ENCODE measurements around the gene NID1. TPM values are rescaled to one million over a fixed set of nuclear protein-coding genes. Genes with fewer than 3 reads are reported as not detected.
"Not testable (repeated sequence)": the region's sequence is repeated elsewhere in the genome, so short reads cannot be mapped to it uniquely, and the experiment has no call there.

Gene NID1
- total RNA-seq, 8 experiments from 2014 or later, result 5.1 to 271 (median 8.9) TPM

GRCh38 chr1:235992868-235993267, 72.0 kb downstream of the NID1 start:
- in situ Hi-C loops (cut with MboI; ENCODE audit: low pct_unique_long_range_greater_than_20kb in 2 of 9, low sequenced_read_pairs in 9 of 9, unreplicated experiment in 9 of 9), result no loop called here
- ATAC-seq (replicated peaks in 6 of 8), result no peak
- Histone ChIP-seq H3K27ac (no peak overlapping the region), H3K4me3 (no peak overlapping the region), H3K4me1 (replicated peaks in 1 of 2) (no peaks in the 10 kb centered on the region)
- 75 to 100% (median 92%) methylated on average over 2 to 6 of the region's 7 CpGs; no CpG with 5 or more reads in 3 of the 10 experiments for WGBS, 10 experiments

- in situ Hi-C loops (cut with MboI; ENCODE audit: low pct_unique_long_range_greater_than_20kb in 2 of 9, low sequenced_read_pairs in 9 of 9, unreplicated experiment in 9 of 9), result no loop called here
- Histone ChIP-seq H3K4me1 (replicated peaks in 1 of 2) (no peaks in the 10 kb centered on the region), H3K4me3 (no peak overlapping the region), H3K27ac (no peak overlapping the region)
- 60 to 100% (median 89%) methylated on average over 1 to 11 of the region's 13 CpGs; no CpG with 5 or more reads in 2 of the 10 experiments for WGBS, 10 experiments
- ATAC-seq (replicated peaks in 6 of 8), result no peak
Observed at GRCh38 chr1:235992346-235992745, 72.5 kb downstream of the NID1 start.

- in situ Hi-C loops (cut with MboI; ENCODE audit: low pct_unique_long_range_greater_than_20kb in 2 of 9, low sequenced_read_pairs in 9 of 9, unreplicated experiment in 9 of 9), result no loop called here
- peak in 2 of 8 experiments; percentile 68 to 82 for ATAC-seq (replicated peaks in 6 of 8)
- Histone ChIP-seq H3K4me1 (replicated peaks in 1 of 2) (no peaks in the 10 kb centered on the region), H3K4me3 (no peak overlapping the region), H3K27ac (no peak overlapping the region)
- 12 to 89% (median 60%) methylated on average over 1 to 3 of the region's 3 CpGs for WGBS, 10 experiments
Observed at GRCh38 chr1:235990330-235990795, 74.5 kb downstream of the NID1 start.

GRCh38 chr1:235989105-235989504, 75.8 kb downstream of the NID1 start:
- Histone ChIP-seq H3K4me1 (replicated peaks in 1 of 2) (no peaks in the 10 kb centered on the region), H3K4me3 (no peak overlapping the region), H3K27ac (no peak overlapping the region)
- no peak for ATAC-seq (replicated peaks in 6 of 8)
- in situ Hi-C loops (cut with MboI; ENCODE audit: low pct_unique_long_range_greater_than_20kb in 2 of 9, low sequenced_read_pairs in 9 of 9, unreplicated experiment in 9 of 9), result no loop called here
- 29 to 100% (median 92%) methylated on average over 1 of the region's 1 CpG; no CpG with 5 or more reads in 3 of the 10 experiments for WGBS, 10 experiments

GRCh38 chr1:235986869-235987268, 78.0 kb downstream of the NID1 start:
- no peak for ATAC-seq (replicated peaks in 6 of 8)
- in situ Hi-C loops (cut with MboI; ENCODE audit: low pct_unique_long_range_greater_than_20kb in 2 of 9, low sequenced_read_pairs in 9 of 9, unreplicated experiment in 9 of 9), result no loop called here
- H3K4me1 ChIP-seq (replicated peaks in 1 of 2), result no peaks in the 10 kb centered on the region
- no peak overlapping the region for H3K27ac ChIP-seq
- no peak overlapping the region for H3K4me3 ChIP-seq
- 70 to 100% (median 87%) methylated on average over 1 to 3 of the region's 3 CpGs; no CpG with 5 or more reads in 2 of the 10 experiments for WGBS, 10 experiments

GRCh38 chr1:235984041-235984825, 80.7 kb downstream of the NID1 start:
- no peak for ATAC-seq (replicated peaks in 6 of 8)
- in situ Hi-C loops (cut with MboI; ENCODE audit: low pct_unique_long_range_greater_than_20kb in 2 of 9, low sequenced_read_pairs in 9 of 9, unreplicated experiment in 9 of 9), result no loop called here
- Histone ChIP-seq H3K4me1 (replicated peaks in 1 of 2) (peaks cover 0 to 2% of the 10 kb centered on the region in 2 donors), H3K4me3 (no peak overlapping the region), H3K27ac (no peak overlapping the region)
- 38 to 100% (median 86%) methylated on average over 4 to 6 of the region's 6 CpGs for WGBS, 10 experiments

GRCh38 chr1:235980976-235981375, 83.9 kb downstream of the NID1 start:
- in situ Hi-C loops (cut with MboI; ENCODE audit: low pct_unique_long_range_greater_than_20kb in 2 of 9, low sequenced_read_pairs in 9 of 9, unreplicated experiment in 9 of 9), result no loop called here
- no peak for ATAC-seq (replicated peaks in 6 of 8)
- Histone ChIP-seq H3K4me1 (replicated peaks in 1 of 2) (peaks cover 0 to 2% of the 10 kb centered on the region in 2 donors), H3K27ac (no peak overlapping the region), H3K4me3 (no peak overlapping the region)
- 76 to 100% (median 93%) methylated on average over 2 to 3 of the region's 3 CpGs; no CpG with 5 or more reads in 4 of the 10 experiments for WGBS, 10 experiments

- Histone ChIP-seq H3K4me3 (no peak overlapping the region), H3K27ac (no peak overlapping the region), H3K4me1 (replicated peaks in 1 of 2) (peaks cover 0 to 2% of the 10 kb centered on the region in 2 donors)
- in situ Hi-C loops (cut with MboI; ENCODE audit: low pct_unique_long_range_greater_than_20kb in 2 of 9, low sequenced_read_pairs in 9 of 9, unreplicated experiment in 9 of 9), result no loop called here
- peak in 5 of 8 experiments; percentile 40 to 91 (median 86) for ATAC-seq (replicated peaks in 6 of 8)
- WGBS, 10 experiments, result 49 to 97% (median 63%) methylated on average over 3 to 12 of the region's 12 CpGs; no CpG with 5 or more reads in 3 of the 10 experiments
Observed at GRCh38 chr1:235979716-235980333, 85.1 kb downstream of the NID1 start.

GRCh38 chr1:235979176-235979575, 85.7 kb downstream of the NID1 start:
- H3K27ac ChIP-seq, result no peak overlapping the region
- 82 to 100% (median 88%) methylated on average over 2 to 4 of the region's 4 CpGs; no CpG with 5 or more reads in 6 of the 10 experiments for WGBS, 10 experiments
- in situ Hi-C loops (cut with MboI; ENCODE audit: low pct_unique_long_range_greater_than_20kb in 2 of 9, low sequenced_read_pairs in 9 of 9, unreplicated experiment in 9 of 9), result no loop called here
- H3K4me3 ChIP-seq, result no peak overlapping the region
- peaks cover 0 to 2% of the 10 kb centered on the region in 2 donors for H3K4me1 ChIP-seq (replicated peaks in 1 of 2)
- no peak for ATAC-seq (replicated peaks in 6 of 8)

- WGBS, 10 experiments, result 54 to 100% (median 84%) methylated on average over 1 to 5 of the region's 5 CpGs
- H3K27ac ChIP-seq, result no peak overlapping the region
- in situ Hi-C loops (cut with MboI; ENCODE audit: low pct_unique_long_range_greater_than_20kb in 2 of 9, low sequenced_read_pairs in 9 of 9, unreplicated experiment in 9 of 9), result no loop called here
- ATAC-seq (replicated peaks in 6 of 8), result no peak
- peaks cover under 1 to 7% of the 10 kb centered on the region in 2 donors for H3K4me1 ChIP-seq (replicated peaks in 1 of 2)
- no peak overlapping the region for H3K4me3 ChIP-seq
Observed at GRCh38 chr1:235976490-235976889, 88.4 kb downstream of the NID1 start.

GRCh38 chr1:235974616-235975015, 90.3 kb downstream of the NID1 start:
- in situ Hi-C loops (cut with MboI; ENCODE audit: low pct_unique_long_range_greater_than_20kb in 2 of 9, low sequenced_read_pairs in 9 of 9, unreplicated experiment in 9 of 9), result loop anchor here in 2 of 9 experiments (25.0 kb wide), 2 partner anchors 112 to 462 kb away; partner anchors contain the start of genes B3GALNT2 (in 2 of the 2) and LYST (in 1 of the 2)
- ATAC-seq (replicated peaks in 6 of 8), result no peak
- H3K4me3 ChIP-seq, result no peak overlapping the region
- 20 to 100% (median 100%) methylated on average over 1 of the region's 1 CpG; no CpG with 5 or more reads in 5 of the 10 experiments for WGBS, 10 experiments
- H3K27ac ChIP-seq, result no peak overlapping the region
- peaks cover 2 to 7% of the 10 kb centered on the region in 2 donors for H3K4me1 ChIP-seq (replicated peaks in 1 of 2)

- H3K4me3 ChIP-seq; H3K27ac ChIP-seq; ATAC-seq (replicated peaks in 6 of 8): not testable (repeated sequence)
- 58 to 100% (median 96%) methylated on average over 1 to 3 of the region's 3 CpGs; no CpG with 5 or more reads in 2 of the 10 experiments for WGBS, 10 experiments
- in situ Hi-C loops (cut with MboI; ENCODE audit: low pct_unique_long_range_greater_than_20kb in 2 of 9, low sequenced_read_pairs in 9 of 9, unreplicated experiment in 9 of 9), result loop anchor here in 2 of 9 experiments (25.0 kb wide), 2 partner anchors 110 to 460 kb away; partner anchors contain the start of genes B3GALNT2 (in 2 of the 2) and LYST (in 1 of the 2)
- H3K4me1 ChIP-seq (replicated peaks in 1 of 2), result peaks cover 2 to 12% of the 10 kb centered on the region in 2 donors
Observed at GRCh38 chr1:235972691-235973090, 92.2 kb downstream of the NID1 start.

- peaks cover 2 to 12% of the 10 kb centered on the region in 2 donors for H3K4me1 ChIP-seq (replicated peaks in 1 of 2)
- in situ Hi-C loops (cut with MboI; ENCODE audit: low pct_unique_long_range_greater_than_20kb in 2 of 9, low sequenced_read_pairs in 9 of 9, unreplicated experiment in 9 of 9), result loop anchor here in 2 of 9 experiments (25.0 kb wide), 2 partner anchors 110 to 460 kb away; partner anchors contain the start of genes B3GALNT2 (in 2 of the 2) and LYST (in 1 of the 2)
- no peak overlapping the region for H3K27ac ChIP-seq
- no peak overlapping the region for H3K4me3 ChIP-seq
- peak in 3 of 8 experiments; percentile 24 to 46 (median 35) for ATAC-seq (replicated peaks in 6 of 8)
- 0 to 83% (median 71%) methylated on average over 1 to 5 of the region's 5 CpGs; no CpG with 5 or more reads in 2 of the 10 experiments for WGBS, 10 experiments
Observed at GRCh38 chr1:235972311-235972689, 92.6 kb downstream of the NID1 start.

Measured in motor neuron (in vitro differentiated cells).